ENCODE measurements around the gene CCDC180. TPM values are rescaled to one million over a fixed set of nuclear protein-coding genes. Genes with fewer than 3 reads are reported as not detected.
"Not testable (repeated sequence)": the region's sequence is repeated elsewhere in the genome, so short reads cannot be mapped to it uniquely, and the experiment has no call there.

Gene CCDC180
- total RNA-seq, 2 donors from 2014 or later, result 5.8 to 9.7 TPM

DNA sequence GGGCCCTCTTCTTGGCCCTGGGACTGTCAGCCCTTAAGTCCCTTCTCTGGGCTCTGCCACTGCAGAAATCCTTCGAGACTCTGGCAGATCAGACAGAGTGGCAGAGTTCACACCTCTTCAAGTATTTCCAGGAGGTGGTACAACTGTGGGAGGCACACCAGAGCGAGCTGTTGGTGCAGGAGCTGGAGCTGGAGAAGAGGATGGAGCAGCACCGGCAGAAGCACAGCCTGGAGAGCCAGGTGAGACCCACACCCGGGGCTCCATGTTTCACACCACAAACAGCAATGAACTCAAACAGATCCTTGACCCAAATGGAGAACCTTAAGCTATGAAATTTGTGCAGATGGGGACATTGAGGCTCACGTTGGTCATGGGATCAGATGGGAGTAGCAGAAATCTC is 17.5 kb downstream of the CCDC180 start:
- peaks cover 54% of the 10 kb centered on the region for H3K36me3 ChIP-seq
- TF ChIP-seq CTCF (IDR thresholded peaks at IDR 0.05), result no peak
- DNase-seq (ENCODE audit: low spot score), result no peak

DNA sequence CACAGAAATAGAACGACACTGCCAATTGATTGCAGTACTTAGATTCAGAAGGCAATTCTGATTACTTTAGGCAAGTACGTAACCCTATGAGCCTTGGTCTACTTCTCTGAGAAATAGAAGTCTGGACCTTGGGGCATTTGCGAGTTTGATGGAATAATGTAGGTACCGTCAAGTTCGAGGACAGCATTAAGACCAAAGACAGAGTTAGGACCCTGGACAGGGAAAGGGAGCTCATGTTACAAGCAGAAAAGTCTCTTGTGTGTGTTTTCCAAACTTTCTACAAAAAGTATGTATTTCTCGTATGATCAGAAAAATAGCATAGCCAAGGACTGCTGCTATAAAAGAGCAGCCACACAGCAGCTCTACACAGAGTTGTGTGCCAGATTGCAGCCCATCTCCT is 20.1 kb downstream of the CCDC180 start:
- no peak for TF ChIP-seq CTCF (IDR thresholded peaks at IDR 0.05)
- H3K9me3 ChIP-seq, result peaks cover 4% of the 10 kb centered on the region
- peaks cover 42% of the 10 kb centered on the region for H3K36me3 ChIP-seq
- no peaks in the 10 kb centered on the region for H3K4me1 ChIP-seq (ENCODE audit: control insufficient read depth in 1 of 2, low read depth in 2 of 2)
- ATAC-seq (ENCODE audit: insufficient number of reproducible peaks, low FRiP score, low read depth) (no peak), DNase-seq (ENCODE audit: low spot score) (no peak)
- no peak overlapping the region for H3K4me3 ChIP-seq
- no peak overlapping the region for H3K27ac ChIP-seq
- no peaks in the 10 kb centered on the region for H3K27me3 ChIP-seq (replicated peaks; ENCODE audit: insufficient read depth)

More for the DNA sequence above, 17.5 kb downstream of the CCDC180 start:
- Histone ChIP-seq H3K27ac (no peak overlapping the region), H3K27me3 (replicated peaks; ENCODE audit: insufficient read depth) (no peaks in the 10 kb centered on the region), H3K9me3 (no peaks in the 10 kb centered on the region), H3K4me1 (ENCODE audit: control insufficient read depth in 1 of 2, low read depth in 2 of 2) (no peaks in the 10 kb centered on the region), H3K4me3 (no peak overlapping the region)
- ATAC-seq (ENCODE audit: insufficient number of reproducible peaks, low FRiP score, low read depth), result no peak

GRCh38 chr9:97332993-97333392 is 25.5 kb downstream of the CCDC180 start:
- Histone ChIP-seq H3K36me3 (peaks cover 10% of the 10 kb centered on the region), H3K9me3 (peaks cover 4% of the 10 kb centered on the region), H3K27ac (no peak overlapping the region), H3K4me3 (no peak overlapping the region), H3K27me3 (replicated peaks; ENCODE audit: insufficient read depth) (no peaks in the 10 kb centered on the region), H3K4me1 (ENCODE audit: control insufficient read depth in 1 of 2, low read depth in 2 of 2) (no peaks in the 10 kb centered on the region)
- ATAC-seq (ENCODE audit: insufficient number of reproducible peaks, low FRiP score, low read depth) (no peak), DNase-seq (ENCODE audit: low spot score) (no peak)
- no peak for TF ChIP-seq CTCF (IDR thresholded peaks at IDR 0.05)

DNA sequence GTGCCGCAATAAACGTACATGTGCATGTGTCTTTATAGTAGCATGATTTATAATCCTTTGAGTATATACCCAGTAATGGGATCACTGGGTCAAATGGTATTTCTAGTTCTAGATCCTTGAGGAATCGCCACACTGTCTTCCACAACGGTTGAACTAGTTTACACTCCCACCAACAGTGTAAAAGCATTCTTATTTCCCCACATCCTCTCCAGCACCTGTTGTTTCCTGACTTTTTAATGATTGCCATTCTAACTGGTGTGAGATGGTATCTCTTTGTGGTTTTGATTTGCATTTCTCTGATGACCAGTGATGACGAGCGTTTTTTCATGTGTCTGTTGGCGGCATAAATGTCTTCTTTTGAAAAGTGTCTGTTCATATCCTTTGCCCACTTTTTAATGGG is 28.2 kb downstream of the CCDC180 start:
- not testable (repeated sequence) for H3K27ac ChIP-seq; H3K4me3 ChIP-seq; H3K36me3 ChIP-seq; H3K4me1 ChIP-seq (ENCODE audit: control insufficient read depth in 1 of 2, low read depth in 2 of 2); ATAC-seq (ENCODE audit: insufficient number of reproducible peaks, low FRiP score, low read depth); H3K9me3 ChIP-seq; DNase-seq (ENCODE audit: low spot score); H3K27me3 ChIP-seq (replicated peaks; ENCODE audit: insufficient read depth)

DNA sequence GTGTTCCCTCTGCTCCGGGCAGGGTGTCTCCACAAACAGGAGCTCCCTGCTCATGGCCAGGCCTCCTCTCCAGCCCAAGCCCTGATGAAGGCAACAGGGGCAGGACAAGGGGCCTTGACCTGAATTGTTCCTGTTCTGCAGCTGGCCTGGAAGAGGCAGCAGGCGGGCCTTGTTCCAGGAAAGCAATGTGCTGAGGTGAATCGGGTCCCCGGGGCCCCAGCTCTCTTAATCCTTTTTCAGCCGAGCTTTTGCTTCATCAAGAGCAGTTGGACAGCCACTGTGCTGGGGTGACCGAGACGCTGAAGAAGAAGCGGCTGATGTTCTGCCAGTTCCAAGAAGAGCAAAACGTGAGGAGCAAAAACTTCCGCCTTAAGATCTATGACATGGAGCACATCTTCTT is 41.4 kb downstream of the CCDC180 start:
- TF ChIP-seq CTCF (IDR thresholded peaks at IDR 0.05), result no peak
- DNase-seq (ENCODE audit: low spot score), result no peak
- H3K4me3 ChIP-seq, result no peak overlapping the region
- H3K9me3 ChIP-seq, result no peaks in the 10 kb centered on the region
- H3K27me3 ChIP-seq (replicated peaks; ENCODE audit: insufficient read depth), result no peaks in the 10 kb centered on the region
- H3K27ac ChIP-seq, result no peak overlapping the region
- H3K4me1 ChIP-seq (ENCODE audit: control insufficient read depth in 1 of 2, low read depth in 2 of 2), result no peaks in the 10 kb centered on the region
- peaks cover 7% of the 10 kb centered on the region for H3K36me3 ChIP-seq
- no peak for ATAC-seq (ENCODE audit: insufficient number of reproducible peaks, low FRiP score, low read depth)

DNA sequence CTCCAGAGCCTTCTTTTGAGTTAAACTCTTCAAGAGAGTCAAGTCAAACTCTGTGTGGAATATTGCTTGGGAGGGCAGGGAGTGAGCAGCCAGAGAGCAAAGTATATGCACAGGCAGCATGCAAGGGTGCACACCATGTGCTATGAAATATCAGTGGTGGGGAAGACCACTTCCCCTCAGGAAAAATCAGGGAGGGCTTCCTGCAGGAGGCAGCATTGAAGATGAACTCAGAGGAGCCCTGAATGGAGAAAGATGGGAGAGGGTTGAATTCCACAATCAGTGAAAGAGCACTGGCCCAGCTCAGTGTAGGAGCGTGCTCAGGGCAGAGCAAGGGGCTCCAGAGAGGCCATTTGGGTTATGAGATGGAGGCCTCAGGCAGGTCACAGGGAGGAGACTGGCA is 41.9 kb downstream of the CCDC180 start:
- peaks cover 7% of the 10 kb centered on the region for H3K36me3 ChIP-seq
- ATAC-seq (ENCODE audit: insufficient number of reproducible peaks, low FRiP score, low read depth), result no peak
- DNase-seq (ENCODE audit: low spot score), result no peak
- H3K4me1 ChIP-seq (ENCODE audit: control insufficient read depth in 1 of 2, low read depth in 2 of 2), result no peaks in the 10 kb centered on the region
- no peak for TF ChIP-seq CTCF (IDR thresholded peaks at IDR 0.05)
- no peak overlapping the region for H3K27ac ChIP-seq
- no peaks in the 10 kb centered on the region for H3K27me3 ChIP-seq (replicated peaks; ENCODE audit: insufficient read depth)
- H3K4me3 ChIP-seq, result no peak overlapping the region
- H3K9me3 ChIP-seq, result no peaks in the 10 kb centered on the region
